K562 (cell line): ENCODE measurements around the gene TMEM185B. TPM values are rescaled to one million over a fixed set of nuclear protein-coding genes. Genes with fewer than 3 reads are reported as not detected.

Source experiments
- ATAC-seq: fragments of 200-7000 bp; cut with Tn5 transposase; 3 replicates; pipeline ENCODE4 v1.9.1; 2020; ENCODE audit warnings: moderate library complexity
- BruUV-seq: library from RNA; stranded (reverse); fragments of 400-500 nt; replicated peaks from 2 replicates; lab custom pipeline; 2021; lab: Mats Ljungman, UMichigan
- CTCF ChIA-PET: fragments of 300-600 bp; formaldehyde crosslinking; extraction: SDS; loops from one replicate; lab custom pipeline; 2021; ENCODE audit warnings: low intra/inter-chr PET ratio; lab: Yijun Ruan, JAX
- POLR2A ChIA-PET: fragments of 300-600, 350-650 bp; sonication (Branson Sonifier 250); formaldehyde crosslinking; extraction: SDS; loops from one replicate; lab custom pipeline; 2021; ENCODE audit warnings: antibody characterized with exemption, inconsistent platforms; lab: Yijun Ruan, JAX
- DNase-seq, 4 experiments: peaks; one replicate each; pipeline versions ENCODE4 v3.0.0 to v3.0.0-alpha.2; 2011 to 2018; ENCODE audit warnings: low spot score in 3 of 4, mixed read lengths in 3 of 4; ENCODE audit errors: extremely low read depth in 1 of 4
- FAIRE-seq: peaks from 2 replicates; lab custom pipeline; 2011; peaks lifted over from hg19 to GRCh38; lab: Jason Lieb, UNC
- H2AFZ ChIP-seq: 2 replicates; pipeline ENCODE4 v1.6.0; 2011; ENCODE audit warnings: low read depth, low read length, control low read depth, inconsistent platforms
- H3K27ac ChIP-seq: fragments of 200-600 bp; 3 replicates; pipeline ENCODE4 v1.8.0; 2011; ENCODE audit warnings: low read depth, mild to moderate bottlenecking, control low read depth, inconsistent platforms, low read length, moderate library complexity, mixed read lengths; ENCODE audit errors: extremely low read depth
- H3K27me3 ChIP-seq, 2 experiments: fragments of 300-600 bp in 1 of 2; 2 replicates in 1 of 2; 3 replicates in 1 of 2; pipeline versions ENCODE4 v1.6.0 to v1.8.0; 2011; ENCODE audit warnings: inconsistent platforms in 2 of 2, low read length in 2 of 2, mild to moderate bottlenecking in 1 of 2, mixed read lengths in 1 of 2, moderate library complexity in 1 of 2; ENCODE audit not compliant: control insufficient read depth in 2 of 2, insufficient read depth in 2 of 2
- H3K36me3 ChIP-seq: fragments of 300-600 bp; 3 replicates; pipeline ENCODE4 v1.8.0; 2011; ENCODE audit warnings: mild to moderate bottlenecking, low read length, inconsistent platforms; ENCODE audit not compliant: control insufficient read depth, insufficient read depth
- H3K4me1 ChIP-seq, 2 experiments: fragments of 200-600 bp in 1 of 2; replicated peaks in 1 of 2; 2 replicates in 1 of 2; 3 replicates in 1 of 2; pipeline versions ENCODE4 v1.5.1 to v1.8.0; 2011; ENCODE audit warnings: inconsistent platforms in 2 of 2, low read length in 2 of 2, mild to moderate bottlenecking in 1 of 2, mixed read lengths in 1 of 2, moderate library complexity in 1 of 2; ENCODE audit not compliant: control insufficient read depth in 2 of 2, insufficient read depth in 2 of 2
- H3K4me2 ChIP-seq: 2 replicates; pipeline ENCODE4 v1.6.1; 2011; ENCODE audit warnings: low read length, control low read depth, inconsistent platforms, mixed read lengths; ENCODE audit not compliant: insufficient read depth
- H3K4me3 ChIP-seq: fragments of 200-600 bp; sonication (generic), shearing (Covaris generic); 2 replicates; pipeline ENCODE4 v1.5.1; 2016; ENCODE audit warnings: control low read depth, inconsistent platforms
- H3K79me2 ChIP-seq: fragments of 200-600 bp; 3 replicates; pipeline ENCODE4 v1.8.0; 2011; ENCODE audit warnings: low read length, inconsistent platforms; ENCODE audit not compliant: control insufficient read depth, insufficient read depth
- H3K9ac ChIP-seq, 2 experiments: 2 replicates each; pipeline versions ENCODE4 v1.6.0 to v1.6.1; 2011; ENCODE audit warnings: low read depth in 2 of 2, low read length in 2 of 2, control low read depth in 1 of 2, inconsistent platforms in 1 of 2, mild to moderate bottlenecking in 1 of 2, mixed read lengths in 1 of 2; ENCODE audit not compliant: insufficient read depth in 1 of 2
- H3K9me1 ChIP-seq: one replicate; pipeline ENCODE4 v1.6.0; 2011; ENCODE audit warnings: inconsistent platforms, mild to moderate bottlenecking, low read length, moderate library complexity; ENCODE audit not compliant: control insufficient read depth, insufficient read depth
- H3K9me3 ChIP-seq: replicated peaks from 2 replicates; pipeline ENCODE4 v1.5.1; 2011; ENCODE audit warnings: low read depth, low read length, inconsistent platforms; ENCODE audit not compliant: control insufficient read depth, insufficient read depth
- H4K20me1 ChIP-seq: replicated peaks from 2 replicates; pipeline ENCODE4 v1.6.1; 2011; ENCODE audit warnings: low read length, inconsistent platforms, mixed read lengths; ENCODE audit not compliant: control insufficient read depth, insufficient read depth
- BACH1 ChIP-seq: fragments of 200-800 bp; sonication (Bioruptor generic); IDR thresholded peaks from 2 replicates; pipeline ENCODE4 v1.6.1; 2016; ENCODE audit warnings: missing genetic modification characterization, missing compliant biosample characterization
- IRF2 ChIP-seq: sonication (generic); formaldehyde crosslinking; IDR thresholded peaks from 2 replicates; pipeline ENCODE4 v1.8.1; 2022; ENCODE audit warnings: mild to moderate bottlenecking, missing genetic modification reagents
- NR2C1 ChIP-seq, 2 experiments: fragments of 450-650 bp; IDR thresholded peaks; 2 replicates each; pipeline ENCODE4 v1.6.1; 2017; ENCODE audit warnings: mild to moderate bottlenecking in 2 of 2, antibody characterized with exemption in 1 of 2, inconsistent platforms in 1 of 2, missing compliant biosample characterization in 1 of 2, missing genetic modification characterization in 1 of 2
- WGBS: fragments of 100-300 bp; shearing (Covaris generic); methylation state at CpG from one replicate; pipeline ENCODE4 v1.1.6; 2016; ENCODE audit warnings: low coverage, mixed read lengths; ENCODE audit not compliant: insufficient coverage; ENCODE audit errors: missing lambda C conversion rate; 5-methylcytosine and 5-hydroxymethylcytosine counted together
- in situ Hi-C: fragments of 300-500 bp; cut with MboI; formaldehyde crosslinking; loops from 4 replicates; pipeline ENCODE4 v1.15.0; 2018; ENCODE audit warnings: inconsistent platforms, mixed read lengths
- intact Hi-C: fragments of 100-400 bp; cut with micrococcal nuclease; formaldehyde crosslinking; loops from 2 replicates; pipeline ENCODE4 v1.14.2; 2022
- polyA plus RNA-seq, 8 experiments: library from polyadenylated mRNA; depleted of rRNA in 4 of 8; stranded (reverse) in 5 of 8; unstranded in 3 of 8; fragments of >200 nt; fragmentation: Nextera tagmentation in 2 of 8; fragmentation: Illumina TruSeq in 1 of 8; extraction: Ambion mirVana in 2 of 8; extraction: Trizol in 1 of 8; gene quantifications; 2 replicates each; pipeline versions ENCODE4 v1.2.1 to v1.2.3, GENCODE V29; 2011 to 2014; ENCODE audit warnings: inconsistent platforms in 1 of 8, missing spikeins in 1 of 8
- total RNA-seq, 7 experiments: library from RNA; depleted of rRNA in 6 of 7; stranded (reverse); fragments of >200 nt in 6 of 7; fragmentation: Illumina TruSeq in 2 of 7; extraction: Trizol in 2 of 7; gene quantifications; 2 replicates each; pipeline versions ENCODE4 v1.2.1 to v1.2.3, GENCODE V29; 2011 to 2021; ENCODE audit warnings: low replicate concordance in 1 of 7
- TF ChIP-seq, protein P1 (sequence below): sonication (generic); formaldehyde crosslinking; IDR thresholded peaks from 2 replicates; pipeline ENCODE4 v1.8.1; 2022; ENCODE audit warnings: missing genetic modification reagents

TMEM185B gene
- total and polyA plus RNA-seq, 9 of the 15 experiments (the other 6 are each of a cell fraction or from before 2014, with no cell fraction given) = 2.9 to 28.2 (median 11.5) TPM

DNA sequence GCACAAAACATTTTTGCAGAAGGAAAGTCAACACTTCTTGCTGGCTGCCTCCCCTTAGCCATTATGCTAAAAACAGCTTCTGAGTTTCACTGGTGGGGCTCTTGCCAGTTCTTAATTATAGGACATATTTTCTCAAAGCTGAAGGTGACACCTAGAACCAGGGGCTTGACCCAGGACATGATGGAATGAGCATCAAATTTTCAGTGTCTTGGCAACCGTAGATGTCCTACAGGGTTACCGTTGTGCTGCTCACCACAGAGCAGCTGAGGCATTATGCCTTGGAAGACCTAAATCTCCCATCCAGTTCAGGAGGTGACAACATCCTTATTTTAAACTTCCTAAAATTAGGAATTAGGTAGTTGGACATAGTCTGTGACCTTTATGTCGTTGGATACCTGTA lies 46.7 kb downstream of the TMEM185B start:
- Histone ChIP-seq H2AFZ (no peak overlapping the region), H3K9me3 (no peaks in the 10 kb centered on the region), H3K36me3 (no peaks in the 10 kb centered on the region), H3K9me1 (no peaks in the 10 kb centered on the region), H3K4me1 (peaks cover 0 to 5% of the 10 kb centered on the region in 2 experiments; a peak in 3 of 5 replicates), H3K79me2 (no peaks in the 10 kb centered on the region), H3K4me2 (no peak overlapping the region), H3K27me3 (no peaks in the 10 kb centered on the region), H4K20me1 (no peaks in the 10 kb centered on the region), H3K9ac (no peak overlapping the region), H3K27ac (no peak overlapping the region), H3K4me3 (no peak overlapping the region)
- ATAC-seq (no peak), FAIRE-seq (no peak), DNase-seq (no peak)
- BruUV-seq = no TSS peak
- in situ Hi-C loops = no loop called here
- ChIA-PET POLR2A (interaction anchor here (0.7 to 0.9 kb wide), 2 partner anchors 474 to 1046 kb away, joined by 3 read pairs; no protein-coding TSS in a partner anchor), CTCF (interaction anchor here (0.6 to 2.1 kb wide), 2 partner anchors 246 to 474 kb away, joined by 4 to 9 read pairs; no protein-coding TSS in a partner anchor)
- TF ChIP-seq IRF2 (CRISPR knock-in tag) = no peak
- no peak for TF ChIP-seq NR2C1 (IDR thresholded peaks at IDR 0.05)
- no peak for TF ChIP-seq NR2C1 (tag; IDR thresholded peaks at IDR 0.05)
- no peak for TF ChIP-seq BACH1 (tag)
- TF ChIP-seq, protein P1, sequence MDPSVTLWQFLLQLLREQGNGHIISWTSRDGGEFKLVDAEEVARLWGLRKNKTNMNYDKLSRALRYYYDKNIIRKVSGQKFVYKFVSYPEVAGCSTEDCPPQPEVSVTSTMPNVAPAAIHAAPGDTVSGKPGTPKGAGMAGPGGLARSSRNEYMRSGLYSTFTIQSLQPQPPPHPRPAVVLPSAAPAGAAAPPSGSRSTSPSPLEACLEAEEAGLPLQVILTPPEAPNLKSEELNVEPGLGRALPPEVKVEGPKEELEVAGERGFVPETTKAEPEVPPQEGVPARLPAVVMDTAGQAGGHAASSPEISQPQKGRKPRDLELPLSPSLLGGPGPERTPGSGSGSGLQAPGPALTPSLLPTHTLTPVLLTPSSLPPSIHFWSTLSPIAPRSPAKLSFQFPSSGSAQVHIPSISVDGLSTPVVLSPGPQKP = no peak
- WGBS = 18% methylated on average over 3 of the region's 3 CpGs
- intact Hi-C loops = loop anchor here (2.0 to 10.0 kb wide), 4 partner anchors 68 to 349 kb away; partner anchors contain the start of gene EPB41L5
